HT-29 (cell line): ENCODE results near the gene TAS1R1. TPM values are rescaled to one million over a fixed set of nuclear protein-coding genes. Genes with fewer than 3 reads are reported as not detected.

Source experiments
- DNase-seq: peaks from one replicate; pipeline ENCODE4 v3.0.0-alpha.2; 2015; ENCODE audit warnings: low spot score
- total RNA-seq: library from RNA; depleted of rRNA; stranded (reverse); fragments of >200 nt; shearing (Covaris generic); gene quantifications from 2 replicates; pipeline ENCODE4 v1.2.3, GENCODE V29; 2014

The TAS1R1 gene
- total RNA-seq, 1 experiment from 2014 or later: not detected

GRCh38 chr1:6572653-6573383 is 17.7 kb downstream of the TAS1R1 start:
- no peak for DNase-seq

GRCh38 chr1:6574025-6574620 is 19.0 kb downstream of the TAS1R1 start:
- no peak for DNase-seq

GRCh38 chr1:6574818-6575217 is 19.7 kb downstream of the TAS1R1 start:
- no peak for DNase-seq

GRCh38 chr1:6577831-6578525 is 22.9 kb downstream of the TAS1R1 start:
- DNase-seq: peak; percentile 66

- DNase-seq: no peak
These were observed 23.7 kb downstream of the TAS1R1 start for GRCh38 chr1:6578624-6579373.

- DNase-seq: peak; percentile 99
These were observed 24.4 kb downstream of the TAS1R1 start, which contains the start of gene ZBTB48 for GRCh38 chr1:6579374-6580118. Gene ZBTB48, plus strand, starts transcription at chr1:6579994. Its CDS starts 616 bp downstream, at chr1:6580610.

GRCh38 chr1:6580119-6580592 is 25.0 kb downstream of the TAS1R1 start:
- DNase-seq: no peak

- DNase-seq: no peak
These were observed 25.7 kb downstream of the TAS1R1 start for GRCh38 chr1:6580593-6581409.

- peak; percentile 23 for DNase-seq
These were observed 26.6 kb downstream of the TAS1R1 start for GRCh38 chr1:6581561-6582305.

- peak; percentile 86 for DNase-seq
These were observed 27.3 kb downstream of the TAS1R1 start for GRCh38 chr1:6582370-6582769.

- no peak for DNase-seq
These were observed 29.3 kb downstream of the TAS1R1 start for GRCh38 chr1:6584126-6585080.

- DNase-seq: no peak
These were observed 30.1 kb downstream of the TAS1R1 start for GRCh38 chr1:6585081-6585722.

- no peak for DNase-seq
These were observed 30.7 kb downstream of the TAS1R1 start for GRCh38 chr1:6585841-6586240.

- no peak for DNase-seq
These were observed 31.3 kb downstream of the TAS1R1 start for GRCh38 chr1:6586404-6586816.

GRCh38 chr1:6587261-6588005 is 32.3 kb downstream of the TAS1R1 start:
- DNase-seq: no peak

GRCh38 chr1:6588128-6588892 is 33.2 kb downstream of the TAS1R1 start:
- no peak for DNase-seq
